ENCODE measurements around the gene PRR29.

DNA sequence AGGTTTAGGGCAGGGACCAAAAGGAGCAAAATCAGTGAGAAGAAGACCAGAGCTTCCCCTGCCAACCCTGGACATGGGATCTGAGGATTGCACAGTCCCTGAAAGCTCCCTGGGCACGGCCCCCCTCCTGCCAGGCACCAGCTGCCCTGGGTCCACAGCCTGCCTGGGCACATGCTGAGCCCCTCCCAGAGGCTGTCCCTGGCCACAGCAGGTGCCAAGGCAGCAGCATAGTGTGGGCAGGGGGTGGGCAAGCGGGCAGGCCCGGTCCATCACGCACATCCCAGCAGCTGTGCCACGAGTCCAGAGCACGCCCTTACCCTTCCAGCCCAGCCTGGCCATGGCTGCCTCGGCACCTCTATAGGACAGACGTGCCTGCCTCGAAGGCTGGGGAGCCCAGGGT lies 38.1 kb upstream of the PRR29 start:
- TF ChIP-seq, protein P1, sequence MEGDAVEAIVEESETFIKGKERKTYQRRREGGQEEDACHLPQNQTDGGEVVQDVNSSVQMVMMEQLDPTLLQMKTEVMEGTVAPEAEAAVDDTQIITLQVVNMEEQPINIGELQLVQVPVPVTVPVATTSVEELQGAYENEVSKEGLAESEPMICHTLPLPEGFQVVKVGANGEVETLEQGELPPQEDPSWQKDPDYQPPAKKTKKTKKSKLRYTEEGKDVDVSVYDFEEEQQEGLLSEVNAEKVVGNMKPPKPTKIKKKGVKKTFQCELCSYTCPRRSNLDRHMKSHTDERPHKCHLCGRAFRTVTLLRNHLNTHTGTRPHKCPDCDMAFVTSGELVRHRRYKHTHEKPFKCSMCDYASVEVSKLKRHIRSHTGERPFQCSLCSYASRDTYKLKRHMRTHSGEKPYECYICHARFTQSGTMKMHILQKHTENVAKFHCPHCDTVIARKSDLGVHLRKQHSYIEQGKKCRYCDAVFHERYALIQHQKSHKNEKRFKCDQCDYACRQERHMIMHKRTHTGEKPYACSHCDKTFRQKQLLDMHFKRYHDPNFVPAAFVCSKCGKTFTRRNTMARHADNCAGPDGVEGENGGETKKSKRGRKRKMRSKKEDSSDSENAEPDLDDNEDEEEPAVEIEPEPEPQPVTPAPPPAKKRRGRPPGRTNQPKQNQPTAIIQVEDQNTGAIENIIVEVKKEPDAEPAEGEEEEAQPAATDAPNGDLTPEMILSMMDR (IDR thresholded peaks at IDR 0.05): no peak
- no peak for TF ChIP-seq POLR2A (IDR thresholded peaks at IDR 0.05)
